SU-DHL-6 (cell line): ENCODE measurements around the gene ATP7A.
"Not testable (repeated sequence)": the region's sequence is repeated elsewhere in the genome, so short reads cannot be mapped to it uniquely, and the experiment has no call there.

Experiments used
- H2AFZ ChIP-seq: fragments of 200-600 bp; sonication (generic); 2 replicates; pipeline ENCODE4 v1.6.1; 2014; ENCODE audit warnings: low read depth, mild to moderate bottlenecking, moderate library complexity, mixed read lengths, antibody characterized with exemption, low read length; ENCODE audit not compliant: severe bottlenecking
- H3F3A ChIP-seq: fragments of 200-600 bp; shearing (Covaris generic); 2 replicates; pipeline ENCODE4 v1.6.0; 2016; ENCODE audit warnings: antibody characterized with exemption, mild to moderate bottlenecking; ENCODE audit not compliant: insufficient read depth
- H3K27ac ChIP-seq: fragments of 200-600 bp; sonication (generic); 2 replicates; pipeline ENCODE4 v1.5.1; 2016; ENCODE audit warnings: low read depth, mild to moderate bottlenecking, low read length, moderate library complexity, mixed read lengths
- H3K27me3 ChIP-seq: fragments of 200-600 bp; sonication (generic), shearing (Covaris generic); 2 replicates; pipeline ENCODE4 v1.6.0; 2014; ENCODE audit warnings: mild to moderate bottlenecking, low read length
- H3K36me3 ChIP-seq: fragments of 200-600 bp; sonication (generic); 2 replicates; pipeline ENCODE4 v1.6.1; 2014; ENCODE audit warnings: mild to moderate bottlenecking, low read length, mixed read lengths
- H3K4me2 ChIP-seq: fragments of 300-600, 200-600 bp; shearing (Covaris generic), sonication (generic); 2 replicates; pipeline ENCODE4 v1.6.0; 2014; ENCODE audit warnings: low read length, low read depth, mild to moderate bottlenecking; ENCODE audit not compliant: poor library complexity, severe bottlenecking
- H3K4me3 ChIP-seq: fragments of 200-600 bp; sonication (generic); 2 replicates; pipeline ENCODE4 v1.5.1; 2014; ENCODE audit warnings: antibody characterized with exemption, low read length, mild to moderate bottlenecking, mixed read lengths; ENCODE audit not compliant: insufficient read depth, poor library complexity, severe bottlenecking
- H3K79me2 ChIP-seq: fragments of 200-600 bp; sonication (generic); 2 replicates; pipeline ENCODE4 v1.6.1; 2014; ENCODE audit warnings: mild to moderate bottlenecking, low read length, moderate library complexity; ENCODE audit not compliant: insufficient read depth
- H3K9ac ChIP-seq: fragments of 200-600 bp; sonication (generic); 2 replicates; pipeline ENCODE4 v1.7.0; 2014; ENCODE audit warnings: mild to moderate bottlenecking, low read length
- H3K9me2 ChIP-seq: fragments of 200-600 bp; sonication (generic); replicated peaks from 2 replicates; pipeline ENCODE4 v1.6.1; 2014; ENCODE audit warnings: low read length; ENCODE audit not compliant: insufficient read depth
- H3K9me3 ChIP-seq: fragments of 200-600 bp; sonication (generic); 2 replicates; pipeline ENCODE4 v1.6.1; 2014; ENCODE audit warnings: low read length, mixed read lengths; ENCODE audit not compliant: insufficient read depth
- H4K20me1 ChIP-seq: fragments of 200-600 bp; sonication (generic); 2 replicates; pipeline ENCODE4 v1.6.1; 2014; ENCODE audit warnings: low read depth, mild to moderate bottlenecking, antibody characterized with exemption, low read length, moderate library complexity, mixed read lengths
- EZH2phosphoT487 ChIP-seq: fragments of 200-600 bp; sonication (generic), shearing (Covaris generic); conservative IDR thresholded peaks from 2 replicates; pipeline ENCODE4 v1.6.1; 2018; ENCODE audit warnings: mild to moderate bottlenecking, antibody characterized with exemption, low read length, moderate library complexity, mixed read lengths
- TF ChIP-seq, protein P1 (sequence below): fragments of 200-600 bp; sonication (generic); IDR thresholded peaks from one replicate; pipeline ENCODE4 v1.5.1; 2017; ENCODE audit warnings: antibody characterized with exemption, mild to moderate bottlenecking, low read length, moderate library complexity; ENCODE audit not compliant: insufficient read depth, poor library complexity, severe bottlenecking

Gene ATP7A

GRCh38 chrX:77918568-77918967 is 8.1 kb downstream of the ATP7A start:
- Histone ChIP-seq H3K36me3 (no peaks in the 10 kb centered on the region), H2AFZ (no peak overlapping the region), H3K27me3 (no peaks in the 10 kb centered on the region), H3K27ac (no peak overlapping the region), H3K9ac (no peak overlapping the region), H3F3A (no peaks in the 10 kb centered on the region), H3K79me2 (0 out of 2 replicates have a peak, but pooled peaks cover 4% of the 10 kb centered on the region), H4K20me1 (no peaks in the 10 kb centered on the region), H3K4me3 (no peak overlapping the region), H3K4me2 (no peak overlapping the region), H3K9me2 (no peaks in the 10 kb centered on the region), H3K9me3 (no peaks in the 10 kb centered on the region)
- TF ChIP-seq EZH2phosphoT487 = no peak
- TF ChIP-seq, protein P1, sequence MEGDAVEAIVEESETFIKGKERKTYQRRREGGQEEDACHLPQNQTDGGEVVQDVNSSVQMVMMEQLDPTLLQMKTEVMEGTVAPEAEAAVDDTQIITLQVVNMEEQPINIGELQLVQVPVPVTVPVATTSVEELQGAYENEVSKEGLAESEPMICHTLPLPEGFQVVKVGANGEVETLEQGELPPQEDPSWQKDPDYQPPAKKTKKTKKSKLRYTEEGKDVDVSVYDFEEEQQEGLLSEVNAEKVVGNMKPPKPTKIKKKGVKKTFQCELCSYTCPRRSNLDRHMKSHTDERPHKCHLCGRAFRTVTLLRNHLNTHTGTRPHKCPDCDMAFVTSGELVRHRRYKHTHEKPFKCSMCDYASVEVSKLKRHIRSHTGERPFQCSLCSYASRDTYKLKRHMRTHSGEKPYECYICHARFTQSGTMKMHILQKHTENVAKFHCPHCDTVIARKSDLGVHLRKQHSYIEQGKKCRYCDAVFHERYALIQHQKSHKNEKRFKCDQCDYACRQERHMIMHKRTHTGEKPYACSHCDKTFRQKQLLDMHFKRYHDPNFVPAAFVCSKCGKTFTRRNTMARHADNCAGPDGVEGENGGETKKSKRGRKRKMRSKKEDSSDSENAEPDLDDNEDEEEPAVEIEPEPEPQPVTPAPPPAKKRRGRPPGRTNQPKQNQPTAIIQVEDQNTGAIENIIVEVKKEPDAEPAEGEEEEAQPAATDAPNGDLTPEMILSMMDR = no peak

- H4K20me1 ChIP-seq, H3K4me3 ChIP-seq, H2AFZ ChIP-seq, H3K27me3 ChIP-seq, H3K9me3 ChIP-seq, H3K9ac ChIP-seq, H3K4me2 ChIP-seq, H3K9me2 ChIP-seq, H3F3A ChIP-seq, H3K79me2 ChIP-seq, H3K27ac ChIP-seq, H3K36me3 ChIP-seq: not testable (repeated sequence)
These were observed 8.9 kb downstream of the ATP7A start for GRCh38 chrX:77919370-77919769.

- H3K27ac ChIP-seq = no peak overlapping the region
- H3F3A ChIP-seq = no peaks in the 10 kb centered on the region
- H3K27me3 ChIP-seq = no peaks in the 10 kb centered on the region
- H3K79me2 ChIP-seq = no peaks in the 10 kb centered on the region
- H3K9me2 ChIP-seq = no peaks in the 10 kb centered on the region
- H3K9ac ChIP-seq = no peak overlapping the region
- H4K20me1 ChIP-seq = no peaks in the 10 kb centered on the region
- H3K4me3 ChIP-seq = no peak overlapping the region
- TF ChIP-seq EZH2phosphoT487 = no peak
- TF ChIP-seq, protein P1 = no peak
- H2AFZ ChIP-seq = no peak overlapping the region
- H3K4me2 ChIP-seq = no peak overlapping the region
- no peaks in the 10 kb centered on the region for H3K36me3 ChIP-seq
- H3K9me3 ChIP-seq = no peaks in the 10 kb centered on the region
These were observed 12.3 kb downstream of the ATP7A start for GRCh38 chrX:77922787-77923186.

DNA sequence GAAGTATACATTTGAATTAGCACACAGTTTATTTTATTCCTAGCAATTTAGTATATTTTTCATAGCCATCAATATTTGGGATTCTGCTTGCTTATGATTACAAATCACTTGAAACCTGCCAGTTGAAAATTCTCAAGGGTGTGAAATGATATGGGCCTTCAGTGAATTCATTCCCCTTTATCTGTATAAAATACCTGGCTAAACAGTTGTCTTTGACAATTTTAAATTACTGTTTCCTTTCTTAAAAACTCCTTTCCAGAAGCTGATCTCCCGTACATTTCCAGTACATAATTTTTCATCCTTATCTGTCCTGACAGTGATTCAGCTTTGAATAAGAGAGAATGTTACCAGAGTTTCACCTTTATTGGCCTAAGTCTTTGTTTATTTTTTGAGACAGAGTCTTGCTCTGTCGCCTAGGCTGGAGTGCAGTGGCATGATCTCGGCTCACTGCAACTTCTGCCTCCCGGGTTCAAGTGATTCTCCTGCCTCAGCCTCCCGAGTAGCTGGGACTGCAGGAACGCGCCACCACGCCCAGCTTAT is 13.9 kb downstream of the ATP7A start:
- H3K4me3 ChIP-seq = no peak overlapping the region
- no peak overlapping the region for H3K4me2 ChIP-seq
- no peaks in the 10 kb centered on the region for H3K79me2 ChIP-seq
- no peak overlapping the region for H2AFZ ChIP-seq
- no peaks in the 10 kb centered on the region for H3K9me2 ChIP-seq
- H3K9ac ChIP-seq = no peak overlapping the region
- TF ChIP-seq, protein P1 = no peak
- TF ChIP-seq EZH2phosphoT487 = no peak
- H3K27me3 ChIP-seq = no peaks in the 10 kb centered on the region
- H3F3A ChIP-seq = no peaks in the 10 kb centered on the region
- H3K36me3 ChIP-seq = no peaks in the 10 kb centered on the region
- H3K9me3 ChIP-seq = no peaks in the 10 kb centered on the region
- no peaks in the 10 kb centered on the region for H4K20me1 ChIP-seq
- H3K27ac ChIP-seq = no peak overlapping the region
